AG10803 (cell line): ENCODE measurements around the gene FBLN2.

Experiments used
- DNase-seq: peaks from one replicate; pipeline ENCODE4 v3.0.0; 2010; ENCODE audit warnings: low read depth
- H3K4me3 ChIP-seq: 2 replicates; pipeline ENCODE4 v1.5.1; 2011; ENCODE audit warnings: mild to moderate bottlenecking, low read length, control low read depth
- TF ChIP-seq, protein P1 (sequence below): conservative IDR thresholded peaks from 2 replicates; pipeline ENCODE4 v1.5.1; 2011; ENCODE audit warnings: mild to moderate bottlenecking, low read length, control low read depth, inconsistent platforms

FBLN2 gene

DNA sequence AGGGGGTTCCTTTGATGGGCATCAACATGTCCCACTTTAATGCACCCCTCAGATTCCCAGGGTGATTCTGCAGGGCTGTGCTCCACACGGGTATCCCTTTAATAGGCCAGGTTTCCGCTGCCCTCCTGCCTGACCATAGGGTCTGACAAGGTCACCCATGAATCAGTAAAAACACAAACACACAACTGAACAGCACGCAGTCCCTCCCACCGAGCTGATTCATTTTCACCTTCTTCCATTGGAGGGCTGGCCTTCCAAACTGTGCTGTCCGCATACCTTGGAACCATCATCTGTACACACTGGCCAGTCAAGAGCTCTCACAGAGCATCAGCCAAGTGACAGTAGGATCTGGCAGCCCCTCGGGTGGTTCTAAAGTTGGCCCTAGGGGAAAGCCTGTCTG is 93.7 kb downstream of the FBLN2 start:
- DNase-seq = no peak
- TF ChIP-seq, protein P1, sequence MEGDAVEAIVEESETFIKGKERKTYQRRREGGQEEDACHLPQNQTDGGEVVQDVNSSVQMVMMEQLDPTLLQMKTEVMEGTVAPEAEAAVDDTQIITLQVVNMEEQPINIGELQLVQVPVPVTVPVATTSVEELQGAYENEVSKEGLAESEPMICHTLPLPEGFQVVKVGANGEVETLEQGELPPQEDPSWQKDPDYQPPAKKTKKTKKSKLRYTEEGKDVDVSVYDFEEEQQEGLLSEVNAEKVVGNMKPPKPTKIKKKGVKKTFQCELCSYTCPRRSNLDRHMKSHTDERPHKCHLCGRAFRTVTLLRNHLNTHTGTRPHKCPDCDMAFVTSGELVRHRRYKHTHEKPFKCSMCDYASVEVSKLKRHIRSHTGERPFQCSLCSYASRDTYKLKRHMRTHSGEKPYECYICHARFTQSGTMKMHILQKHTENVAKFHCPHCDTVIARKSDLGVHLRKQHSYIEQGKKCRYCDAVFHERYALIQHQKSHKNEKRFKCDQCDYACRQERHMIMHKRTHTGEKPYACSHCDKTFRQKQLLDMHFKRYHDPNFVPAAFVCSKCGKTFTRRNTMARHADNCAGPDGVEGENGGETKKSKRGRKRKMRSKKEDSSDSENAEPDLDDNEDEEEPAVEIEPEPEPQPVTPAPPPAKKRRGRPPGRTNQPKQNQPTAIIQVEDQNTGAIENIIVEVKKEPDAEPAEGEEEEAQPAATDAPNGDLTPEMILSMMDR = no peak
- no peak overlapping the region for H3K4me3 ChIP-seq

DNA sequence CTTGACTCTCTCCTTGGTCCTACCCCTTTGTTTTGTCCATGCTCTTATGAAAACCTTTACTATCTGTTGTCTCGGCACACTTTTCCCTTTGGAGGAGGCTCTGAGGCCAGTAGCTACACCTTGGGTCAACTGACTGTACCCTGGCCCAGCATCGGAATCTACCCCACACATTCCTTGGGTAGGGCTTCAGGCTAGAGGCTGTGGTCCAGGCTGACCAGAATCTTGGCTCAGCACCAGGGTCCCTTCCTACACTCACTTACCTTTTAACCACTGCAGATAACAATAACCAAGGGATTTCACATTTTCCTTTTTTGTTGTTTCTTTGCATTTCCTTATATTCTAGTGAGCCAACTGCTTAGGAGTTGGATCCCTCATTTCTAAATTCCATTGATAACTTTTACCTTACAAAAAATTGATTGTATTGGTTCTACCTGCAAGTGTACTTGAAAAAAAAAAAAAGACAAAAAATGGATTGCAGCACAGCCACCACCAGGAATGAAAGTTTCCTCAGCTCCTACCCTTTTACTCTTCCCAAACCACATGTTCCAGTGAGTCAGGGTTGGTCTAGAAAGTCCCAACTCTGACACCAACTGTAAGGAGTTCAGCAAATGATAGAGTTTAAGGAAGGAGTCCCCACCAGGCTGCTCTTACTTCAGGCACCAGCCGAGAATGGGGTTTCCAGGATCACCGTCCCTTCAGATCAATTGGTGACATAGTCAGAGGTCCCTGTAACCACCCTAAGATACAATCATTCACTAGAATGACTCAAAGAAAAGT is 95.6 kb downstream of the FBLN2 start:
- H3K4me3 ChIP-seq = no peak overlapping the region
- TF ChIP-seq, protein P1 = no peak
- peak; percentile 63 for DNase-seq

DNA sequence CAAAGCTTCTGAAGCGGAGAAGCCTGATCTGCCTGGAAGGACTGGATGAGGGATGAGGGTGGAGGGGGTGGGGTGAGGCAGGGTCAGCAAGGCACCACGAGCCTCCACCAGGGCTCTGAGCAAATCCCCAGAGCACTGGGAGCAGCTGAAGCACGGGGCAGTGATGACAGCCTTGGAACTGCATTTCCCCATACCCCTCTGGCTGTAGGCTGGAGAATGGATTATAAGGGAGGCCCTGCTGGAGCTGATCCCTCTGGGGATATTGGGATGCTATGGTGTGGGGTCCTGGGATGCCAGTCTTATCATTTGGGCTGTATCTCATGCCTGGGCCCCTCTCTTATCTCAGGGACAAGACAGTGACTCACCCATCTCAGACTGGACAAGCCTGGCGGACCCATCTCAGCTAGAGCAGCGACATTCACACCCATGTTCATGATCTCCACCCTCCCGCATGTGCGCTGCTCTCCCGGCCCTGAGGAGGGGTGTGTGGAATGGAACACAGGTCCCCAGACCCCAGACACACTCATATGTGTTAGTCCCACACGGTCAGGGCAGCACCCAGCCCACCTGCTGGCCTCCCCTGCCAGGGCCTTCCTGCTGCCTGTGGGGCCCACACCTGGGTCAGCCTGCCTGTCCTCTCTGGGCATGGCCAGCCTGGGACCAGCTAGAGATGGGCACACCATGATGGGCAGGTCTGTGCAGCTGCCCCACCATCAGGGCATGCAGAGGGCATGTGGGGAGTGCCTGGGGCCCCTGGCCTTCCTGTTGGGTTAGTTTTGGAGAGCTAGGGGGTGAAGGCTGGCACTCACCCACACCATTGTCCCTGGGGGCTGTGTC is 97.1 kb downstream of the FBLN2 start:
- no peak for DNase-seq

DNA sequence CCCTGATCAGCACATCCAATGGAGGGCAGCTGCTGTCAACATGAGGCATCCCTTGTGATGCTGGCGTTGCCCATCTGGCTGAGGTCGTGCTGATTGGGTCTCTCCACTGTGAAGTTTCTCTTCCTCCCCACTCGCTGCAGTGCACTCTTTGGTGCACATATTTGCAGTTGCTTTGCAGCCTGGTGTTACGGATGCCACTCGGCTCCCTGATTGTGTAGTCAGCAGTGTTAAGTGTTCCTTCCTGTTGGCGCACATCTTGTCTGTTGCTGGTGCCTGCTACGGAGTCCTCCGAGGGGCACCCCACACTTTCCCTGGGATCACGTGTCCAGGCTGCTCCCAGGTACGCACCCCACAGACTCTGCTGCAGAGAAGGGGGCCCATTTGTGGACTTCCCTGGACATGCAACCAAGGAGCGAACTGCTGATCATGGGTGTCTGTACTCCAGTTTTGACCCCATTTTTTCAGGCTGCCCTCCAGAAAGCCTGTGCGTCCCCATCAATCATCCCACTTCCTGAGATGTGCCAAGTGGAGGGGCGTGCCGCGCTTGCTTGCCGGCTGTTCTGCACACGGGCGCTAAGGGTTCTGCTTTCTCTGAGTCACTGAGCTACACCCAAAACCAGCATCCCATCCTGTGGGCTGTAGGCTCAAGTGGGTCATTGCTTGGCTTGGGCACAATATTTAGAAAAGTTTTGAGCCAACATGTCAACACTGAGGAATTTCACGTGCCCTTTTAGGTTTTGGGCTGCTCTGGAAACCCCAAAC is 98.6 kb downstream of the FBLN2 start:
- TF ChIP-seq, protein P1 = no peak
- DNase-seq = peak; percentile 76
- no peak overlapping the region for H3K4me3 ChIP-seq

More for the DNA sequence above, 97.1 kb downstream of the FBLN2 start:
- TF ChIP-seq, protein P1 = no peak
- no peak overlapping the region for H3K4me3 ChIP-seq

DNA sequence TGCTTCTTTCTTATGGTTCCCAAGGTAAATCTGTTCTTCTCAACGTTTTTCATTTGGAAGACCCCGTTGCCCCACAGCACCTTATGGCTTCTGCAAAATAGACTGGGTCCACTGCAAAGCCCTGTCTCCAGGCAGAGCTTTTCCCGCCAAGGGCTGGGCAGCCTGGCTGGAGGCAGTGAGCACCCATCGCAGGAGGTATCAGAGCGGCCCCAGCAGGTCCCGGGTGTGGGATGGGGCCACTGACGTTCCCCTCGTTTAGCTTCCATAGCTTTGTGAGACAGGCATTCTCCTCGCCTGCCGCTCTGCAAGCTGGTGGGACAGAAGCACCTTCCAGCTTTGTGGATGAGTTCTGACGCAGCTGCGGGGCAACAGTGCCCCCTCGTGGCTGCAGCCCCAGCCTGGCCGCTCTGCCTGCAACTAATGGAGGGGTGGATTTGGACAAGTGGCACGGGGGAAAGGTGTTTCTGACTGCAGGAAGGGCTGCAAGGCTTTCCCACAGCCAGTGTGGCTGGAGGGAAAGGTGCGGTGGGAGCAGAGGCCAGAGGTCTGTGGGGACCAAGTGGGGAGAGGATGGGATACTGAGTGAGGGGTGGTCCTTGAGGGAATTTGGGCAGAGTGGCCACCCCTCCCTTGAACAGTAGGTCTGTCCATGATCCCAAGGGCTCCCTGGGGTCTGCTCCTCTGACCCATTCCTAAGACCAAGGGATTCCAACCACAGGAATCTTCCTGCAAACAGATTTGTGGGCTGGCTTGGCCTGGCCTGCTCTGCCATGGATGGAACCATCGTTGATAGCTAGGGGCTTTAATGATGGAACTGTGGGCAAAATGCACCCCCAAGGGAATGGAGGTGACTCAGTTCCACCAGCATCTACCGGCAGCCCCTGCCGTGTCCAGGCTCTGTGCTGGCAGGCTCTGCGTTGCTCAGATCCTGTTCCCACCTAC is 99.4 kb downstream of the FBLN2 start:
- peak overlapping the region; percentile 22; the same call in 1 of the 2 replicates for H3K4me3 ChIP-seq
- TF ChIP-seq, protein P1 = peak; percentile 97
- peak; percentile 77 for DNase-seq

DNA sequence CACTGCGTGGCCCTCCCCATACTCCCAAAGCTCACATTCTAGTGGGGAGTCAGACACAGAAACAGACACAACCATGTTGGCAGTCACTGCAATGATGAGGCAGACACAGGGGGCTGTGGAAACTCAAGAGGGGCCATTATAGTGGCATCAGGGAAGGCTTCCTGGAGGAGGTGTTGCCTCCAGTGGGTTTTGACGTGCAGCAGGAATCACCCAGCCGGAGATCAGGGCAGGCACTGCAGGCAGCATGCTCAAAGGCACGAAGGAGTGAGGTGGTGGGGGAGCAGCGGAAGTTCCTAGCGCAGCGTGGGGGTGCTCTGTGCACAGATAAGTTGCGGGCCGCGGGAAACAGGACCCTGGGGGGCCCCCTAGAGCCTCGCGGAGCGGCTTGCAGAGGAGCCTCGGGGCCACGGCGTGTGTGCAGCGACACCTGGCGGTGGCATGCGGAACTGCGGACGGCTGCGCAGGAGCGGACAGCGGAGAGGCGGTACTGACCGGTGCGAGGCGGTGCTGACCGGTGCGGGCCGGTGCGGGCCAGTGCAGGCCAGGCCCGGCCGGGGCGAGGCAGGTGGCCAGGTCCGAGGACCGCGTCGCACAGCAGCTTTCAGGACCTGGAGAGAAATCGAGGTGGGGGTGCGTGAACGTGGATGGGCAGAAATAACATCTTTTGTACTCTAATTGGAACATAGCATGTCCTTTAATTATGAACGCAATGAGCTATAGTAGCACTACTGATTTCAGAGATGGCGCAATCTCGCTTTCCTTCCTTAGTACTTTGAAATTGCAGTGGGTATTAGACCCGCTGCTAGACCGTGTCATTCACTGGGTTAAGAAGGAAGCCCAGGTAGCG is 101.5 kb downstream of the FBLN2 start:
- H3K4me3 ChIP-seq = no peak overlapping the region
- peak; percentile 51 for DNase-seq
- TF ChIP-seq, protein P1 = peak; percentile 86
